Sigmoid colon (tissue), 3 donors: Measurements from ENCODE around the gene GMIP.
"Not testable (repeated sequence)": the region's sequence is repeated elsewhere in the genome, so short reads cannot be mapped to it uniquely, and the experiment has no call there.

Source experiments
- POLR2A ChIP-seq, 2 donors: fragments of 450-650 bp; IDR thresholded peaks; one replicate each; pipeline ENCODE4 v1.6.1; 2016; ENCODE audit warnings: antibody characterized with exemption in 2 of 2, mild to moderate bottlenecking in 2 of 2, moderate library complexity in 2 of 2
- TF ChIP-seq, protein P1 (sequence below), 4 experiments: fragments of 450-650 bp in 3 of 4; fragments of 200-600 bp in 1 of 4; IDR thresholded peaks; one replicate each; pipeline ENCODE4 v1.5.1; 2016 to 2019; ENCODE audit warnings: antibody characterized with exemption in 4 of 4, mild to moderate bottlenecking in 3 of 4, moderate library complexity in 2 of 4

GRCh38 chr19:19665420-19665948 lies 22.0 kb upstream of the GMIP start:
- TF ChIP-seq POLR2A (IDR thresholded peaks at IDR 0.05) = not testable (repeated sequence)
- TF ChIP-seq, protein P1, sequence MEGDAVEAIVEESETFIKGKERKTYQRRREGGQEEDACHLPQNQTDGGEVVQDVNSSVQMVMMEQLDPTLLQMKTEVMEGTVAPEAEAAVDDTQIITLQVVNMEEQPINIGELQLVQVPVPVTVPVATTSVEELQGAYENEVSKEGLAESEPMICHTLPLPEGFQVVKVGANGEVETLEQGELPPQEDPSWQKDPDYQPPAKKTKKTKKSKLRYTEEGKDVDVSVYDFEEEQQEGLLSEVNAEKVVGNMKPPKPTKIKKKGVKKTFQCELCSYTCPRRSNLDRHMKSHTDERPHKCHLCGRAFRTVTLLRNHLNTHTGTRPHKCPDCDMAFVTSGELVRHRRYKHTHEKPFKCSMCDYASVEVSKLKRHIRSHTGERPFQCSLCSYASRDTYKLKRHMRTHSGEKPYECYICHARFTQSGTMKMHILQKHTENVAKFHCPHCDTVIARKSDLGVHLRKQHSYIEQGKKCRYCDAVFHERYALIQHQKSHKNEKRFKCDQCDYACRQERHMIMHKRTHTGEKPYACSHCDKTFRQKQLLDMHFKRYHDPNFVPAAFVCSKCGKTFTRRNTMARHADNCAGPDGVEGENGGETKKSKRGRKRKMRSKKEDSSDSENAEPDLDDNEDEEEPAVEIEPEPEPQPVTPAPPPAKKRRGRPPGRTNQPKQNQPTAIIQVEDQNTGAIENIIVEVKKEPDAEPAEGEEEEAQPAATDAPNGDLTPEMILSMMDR (IDR thresholded peaks at IDR 0.05) = not testable (repeated sequence)
